ENCODE data around the gene C1orf53.
"Not testable (repeated sequence)": the region's sequence is repeated elsewhere in the genome, so short reads cannot be mapped to it uniquely, and the experiment has no call there.

The C1orf53 gene

GRCh38 chr1:197922070-197922390, 19.6 kb downstream of the C1orf53 start:
- no peak for DNase-seq

DNA sequence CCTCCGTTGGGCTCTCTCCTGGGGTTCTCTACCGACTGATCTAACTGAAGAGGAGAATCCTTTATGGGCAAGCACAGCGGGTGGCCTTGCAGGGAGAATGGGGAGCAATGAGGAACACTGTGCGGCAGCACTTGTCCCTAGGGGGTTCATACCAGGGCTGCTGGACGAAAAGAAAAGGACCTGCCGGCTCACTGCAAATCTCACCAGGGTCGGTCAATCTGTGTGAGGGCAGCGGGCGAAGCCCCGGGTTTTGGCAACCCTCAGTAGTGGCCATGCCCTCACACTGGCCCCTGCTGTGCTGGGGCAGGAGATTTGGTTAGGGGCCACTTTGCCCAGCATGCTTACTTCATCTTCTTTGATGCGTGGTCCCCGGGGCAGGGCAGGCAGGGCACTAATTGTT, 20.6 kb downstream of the C1orf53 start:
- no peak for DNase-seq

DNA sequence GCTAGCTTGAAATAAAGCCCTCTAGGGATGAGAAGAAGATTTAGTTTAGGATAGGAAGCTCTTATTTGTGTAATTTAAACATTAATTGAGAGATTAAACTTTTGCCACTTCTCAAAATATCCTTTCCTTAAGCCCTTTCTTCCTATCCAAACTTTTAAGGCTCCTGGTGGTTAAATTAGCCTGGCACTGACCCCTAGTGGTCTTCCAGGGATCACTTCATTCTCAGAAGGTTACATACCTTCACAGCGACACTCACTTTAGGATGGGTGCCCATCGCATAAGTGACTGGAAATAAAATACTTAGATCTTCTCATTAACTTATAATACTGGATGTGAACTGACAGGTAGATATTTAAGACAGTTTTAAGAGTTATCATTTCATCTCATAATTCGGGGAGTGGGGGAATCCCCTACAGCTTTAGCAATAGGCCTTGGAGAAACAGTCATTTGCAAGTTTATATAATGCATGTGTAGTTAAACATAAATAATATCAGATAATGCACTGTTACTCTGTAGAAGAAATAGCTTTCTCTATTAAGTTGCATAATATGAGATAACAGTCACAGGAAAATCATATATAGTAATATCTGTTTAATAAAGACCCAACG, 22.2 kb downstream of the C1orf53 start:
- DNase-seq, result no peak

DNA sequence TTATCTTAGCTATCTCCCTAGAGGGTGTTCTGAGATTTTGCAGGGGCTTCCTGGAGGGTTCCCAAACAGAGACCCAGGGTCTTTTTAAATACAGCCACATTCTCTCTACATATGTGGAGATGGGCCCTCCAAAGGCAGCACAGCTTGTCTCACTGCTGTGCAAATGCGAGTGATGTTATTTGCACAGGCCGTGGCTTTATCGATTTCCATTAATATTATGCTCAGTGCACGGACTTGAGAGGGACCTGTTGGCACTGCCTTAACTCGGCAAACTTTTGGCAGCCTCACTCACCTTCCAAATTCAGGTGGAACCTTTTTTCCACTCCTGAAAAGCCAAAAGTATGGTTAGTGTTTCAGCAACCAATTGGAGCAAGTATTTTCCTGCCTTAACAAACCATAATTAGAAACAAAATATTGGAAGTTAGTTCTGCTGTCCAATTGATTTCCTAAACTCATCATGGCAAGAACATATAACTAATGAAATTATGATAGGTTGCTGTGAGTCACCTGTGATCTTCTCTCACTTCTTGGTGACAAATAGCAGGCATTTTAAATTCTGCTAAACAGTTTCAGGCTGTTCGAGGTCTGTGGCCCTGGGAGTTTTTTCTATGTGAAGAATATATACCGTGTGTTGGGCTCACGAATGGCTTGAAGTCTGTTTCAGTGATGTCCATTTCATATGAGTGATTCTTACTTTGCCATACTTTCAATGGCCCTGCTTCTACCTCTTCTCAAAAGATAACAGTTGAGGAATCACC, 25.7 kb downstream of the C1orf53 start:
- DNase-seq, result no peak

GRCh38 chr1:197928849-197929336, 26.5 kb downstream of the C1orf53 start:
- DNase-seq, result no peak

DNA sequence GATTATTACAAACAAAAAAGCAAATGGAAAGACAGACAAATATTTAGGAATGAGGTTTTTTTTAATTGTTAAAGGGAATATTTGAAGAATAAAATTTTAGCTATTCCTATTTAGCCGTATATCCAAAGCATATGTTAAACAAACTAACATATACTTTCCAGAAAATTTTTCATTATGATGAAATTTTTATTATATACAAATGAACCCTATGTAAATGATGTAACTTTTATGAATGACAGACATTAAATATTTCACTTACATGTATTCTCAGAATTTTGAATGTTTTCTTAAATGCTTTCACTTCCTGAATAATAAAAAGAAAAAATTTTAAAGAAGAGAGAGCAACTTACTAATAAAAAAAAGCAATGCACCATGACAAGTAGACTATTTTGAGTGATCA, 30.6 kb downstream of the C1orf53 start:
- no peak for DNase-seq

DNA sequence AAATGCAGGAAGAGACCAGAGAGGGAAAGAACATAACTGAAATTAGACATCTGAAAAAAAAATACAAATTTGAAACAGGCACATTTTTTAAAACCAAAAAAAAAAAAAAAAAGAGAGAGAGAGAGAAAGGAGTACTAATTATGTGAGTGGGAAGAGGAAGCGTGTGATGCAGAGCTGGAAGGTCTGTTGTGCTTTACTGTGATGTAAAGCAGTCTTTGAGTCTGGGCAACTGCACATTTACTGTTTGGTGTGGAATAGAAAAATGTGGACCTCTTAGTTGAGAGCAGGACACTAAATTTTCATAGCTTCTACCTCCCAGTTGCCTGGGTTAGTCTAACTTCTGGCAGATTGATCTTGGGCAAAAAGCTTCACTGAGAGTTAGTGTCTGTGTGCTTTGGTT, 31.2 kb downstream of the C1orf53 start:
- no peak for DNase-seq

GRCh38 chr1:197937381-197937780, 35.0 kb downstream of the C1orf53 start:
- DNase-seq, result no peak

- no peak for DNase-seq
Observed at GRCh38 chr1:197937892-197938291, 35.5 kb downstream of the C1orf53 start.

GRCh38 chr1:197939159-197939980, 36.9 kb downstream of the C1orf53 start:
- not testable (repeated sequence) for DNase-seq

DNA sequence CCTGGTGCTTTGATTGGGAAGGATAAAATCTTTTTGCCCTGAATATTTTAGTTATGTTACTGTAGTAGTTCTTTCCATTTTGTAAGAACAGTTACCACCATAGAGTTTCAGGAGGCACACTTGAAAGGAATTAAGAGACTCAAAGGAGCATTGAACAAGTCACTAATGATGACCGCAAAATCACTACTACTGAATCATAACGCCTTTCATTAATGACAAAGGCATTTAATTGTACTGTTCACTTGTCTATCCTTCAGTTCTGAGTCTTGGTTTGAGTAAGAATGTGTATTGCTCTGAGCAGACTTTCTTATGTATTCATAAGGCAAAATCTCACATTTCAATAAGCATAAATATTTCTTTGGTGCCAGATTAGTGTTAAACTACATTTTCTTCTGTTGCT, 39.6 kb downstream of the C1orf53 start:
- no peak for DNase-seq

DNA sequence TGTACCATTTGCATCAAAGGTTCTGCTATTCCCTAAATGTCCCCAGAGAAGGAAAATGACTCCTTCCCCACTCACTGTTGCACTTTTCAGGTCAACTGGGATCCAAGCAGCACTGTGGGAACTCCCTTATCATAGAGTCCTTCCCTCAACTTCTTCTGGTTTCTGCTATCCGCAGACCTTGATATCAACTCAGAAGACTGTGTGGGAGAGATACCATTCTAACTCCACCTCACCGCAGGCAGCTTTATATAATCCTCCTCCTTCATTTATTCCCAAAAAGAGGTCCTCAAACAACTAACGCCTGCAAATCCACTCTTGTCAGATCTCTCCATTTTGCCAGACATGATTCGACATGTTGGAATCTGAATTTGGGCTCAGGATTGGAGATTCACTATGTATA, 42.1 kb downstream of the C1orf53 start:
- DNase-seq, result no peak

DNA sequence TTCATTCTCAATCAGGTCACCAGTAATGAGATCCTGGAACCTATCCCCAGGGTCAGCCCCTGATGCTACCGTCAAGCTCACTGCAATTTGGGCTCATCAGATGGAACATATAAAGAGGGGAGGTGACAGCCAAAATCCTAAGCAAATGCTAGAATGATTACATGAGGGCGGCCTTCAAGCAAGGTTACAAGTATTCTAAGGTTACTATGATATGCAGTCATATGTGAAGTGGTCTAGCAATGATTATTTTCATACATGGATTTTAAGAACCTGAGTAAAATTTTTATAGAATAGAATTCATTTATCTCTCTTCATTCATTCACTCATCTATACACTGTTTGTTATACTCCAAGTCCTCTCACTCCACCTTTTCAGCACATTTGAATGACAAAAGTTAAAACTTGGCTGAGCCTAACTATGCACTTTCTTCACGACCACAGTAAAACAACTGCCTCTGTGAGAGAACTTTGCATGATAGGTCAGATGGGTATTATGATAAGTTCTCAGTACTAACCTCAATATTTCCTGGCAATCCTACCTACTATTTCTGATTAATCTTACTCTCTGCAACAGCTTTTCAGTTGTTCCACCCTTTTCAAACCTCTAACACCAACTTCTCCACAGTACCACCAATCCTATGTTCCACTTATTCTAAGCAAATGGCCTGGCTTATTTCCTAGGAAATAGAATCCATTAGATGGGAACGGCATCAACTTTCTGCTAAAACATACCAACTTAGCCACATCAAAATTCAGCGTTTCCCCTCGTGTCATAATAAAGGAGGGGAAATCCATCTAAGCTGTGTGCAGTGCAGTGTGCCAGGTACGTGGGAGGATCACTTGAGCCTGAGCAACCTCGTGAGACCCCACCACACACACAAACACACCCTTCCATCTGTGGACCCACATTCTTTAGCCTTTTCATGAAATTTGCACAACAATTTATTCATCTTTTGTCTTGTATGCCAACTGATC, 46.8 kb downstream of the C1orf53 start:
- DNase-seq, result no peak

DNA sequence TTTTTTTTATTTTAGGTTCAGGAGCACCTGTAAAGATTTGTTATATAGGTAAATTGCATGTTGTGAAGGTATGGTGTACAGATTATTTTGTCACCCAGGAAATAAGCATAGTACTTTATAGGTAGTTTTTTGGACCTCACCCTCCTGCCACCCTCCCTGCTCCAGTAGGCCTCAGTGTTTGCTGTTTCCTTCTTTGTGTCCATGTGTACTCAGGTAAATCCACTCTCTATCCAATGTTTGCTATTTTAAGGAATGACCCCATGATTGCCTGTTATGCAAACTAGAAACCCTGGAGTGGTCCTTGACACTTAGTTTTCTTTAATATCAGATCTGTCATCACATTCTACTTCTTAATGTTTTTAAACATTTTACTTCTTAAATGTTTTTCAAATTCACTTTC, 48.7 kb downstream of the C1orf53 start:
- no peak for DNase-seq

GRCh38 chr1:197951617-197952175, 49.3 kb downstream of the C1orf53 start:
- no peak for DNase-seq

DNA sequence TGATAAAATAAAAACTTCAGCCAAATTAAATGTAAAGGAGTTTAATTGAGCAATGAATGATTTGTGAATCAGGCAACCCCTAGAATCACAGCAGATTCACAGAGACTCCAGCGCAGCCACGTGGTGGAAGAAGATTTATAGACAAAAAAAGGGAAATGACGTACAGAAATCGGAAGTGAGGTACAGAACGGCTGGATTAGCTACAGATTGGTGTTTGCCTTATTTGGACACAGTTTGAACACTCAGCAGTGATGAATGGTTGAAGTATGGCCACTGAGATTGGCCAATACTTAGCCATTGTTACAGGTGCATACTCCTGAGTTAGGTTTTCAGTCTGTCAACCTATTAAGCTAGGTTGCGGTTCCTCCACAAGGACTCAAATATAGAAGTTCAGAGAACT, 51.0 kb downstream of the C1orf53 start:
- not testable (repeated sequence) for DNase-seq

GRCh38 chr1:197954718-197955418, 52.4 kb downstream of the C1orf53 start:
- no peak for DNase-seq

DNA sequence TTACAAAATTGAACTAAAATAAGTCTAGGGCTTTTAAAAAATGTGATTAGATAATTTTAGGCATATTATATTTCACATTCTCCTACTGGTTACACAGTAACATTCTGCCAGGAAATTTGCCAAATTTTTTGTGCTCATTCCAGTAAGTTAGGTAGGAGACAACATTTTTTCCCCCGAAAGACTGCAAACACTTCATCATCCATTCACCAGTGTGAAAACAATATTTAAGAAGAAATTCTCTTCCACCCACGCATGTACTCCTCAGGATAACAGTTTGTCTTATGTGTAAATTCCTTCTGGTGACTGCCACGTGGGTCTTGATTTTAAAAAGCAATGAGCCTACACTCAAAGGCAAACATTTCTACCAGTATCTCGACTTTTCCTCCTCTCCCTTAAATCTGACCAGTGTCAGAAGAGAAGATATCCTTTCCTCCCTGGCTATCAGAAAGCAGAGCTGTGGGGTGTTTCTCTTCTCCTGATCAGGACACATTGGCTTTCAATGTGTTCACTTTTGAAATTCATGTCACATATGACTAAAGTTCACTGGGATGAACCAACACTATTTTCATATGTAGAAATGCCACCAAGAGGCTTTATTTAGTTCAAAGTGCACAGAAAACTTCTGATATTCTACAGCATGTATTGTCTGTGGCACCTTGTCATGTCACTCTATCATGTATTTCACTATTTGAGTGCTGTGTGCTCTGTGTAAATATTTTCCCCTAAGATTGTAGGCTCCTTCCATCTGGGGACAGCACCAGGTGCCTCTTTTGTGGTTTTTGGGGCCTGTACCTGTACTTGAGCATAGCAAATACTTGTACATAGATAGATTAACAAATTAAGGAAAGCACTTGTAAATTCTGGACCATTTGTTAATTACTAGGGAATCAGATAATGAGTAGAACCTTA, 53.3 kb downstream of the C1orf53 start:
- no peak for DNase-seq

All from activated gamma-delta T cell (primary cell).